Psoas muscle (tissue), 8 donors: ENCODE data around the gene PRR23E. TPM values are rescaled to one million over a fixed set of nuclear protein-coding genes. Genes with fewer than 3 reads are reported as not detected.

Experiments
- ATAC-seq, 4 donors: fragments of 200-7000 bp; cut with Tn5 transposase; one replicate each; pipeline ENCODE4 v1.9.1; 2020; ENCODE audit warnings: moderate library complexity in 3 of 4, mild to moderate bottlenecking in 2 of 4
- DNase-seq, 2 donors: peaks; one replicate each; pipeline ENCODE4 v3.0.0-alpha.2; 2020
- H3K27ac ChIP-seq: fragments of 200-600 bp; one replicate; pipeline ENCODE4 v1.8.0; 2022
- H3K27me3 ChIP-seq, 3 donors: fragments of 200-600 bp in 1 of 3; one replicate each; pipeline versions ENCODE4 v1.6.1 to v1.8.0; 2013 to 2022; ENCODE audit warnings: low read length in 2 of 3, mild to moderate bottlenecking in 2 of 3, moderate library complexity in 1 of 3; ENCODE audit not compliant: insufficient read depth in 3 of 3
- H3K36me3 ChIP-seq, 2 donors: fragments of 200-600 bp in 1 of 2; one replicate each; pipeline versions ENCODE4 v1.6.1 to v1.8.0; 2013 to 2022; ENCODE audit warnings: low read depth in 1 of 2, mild to moderate bottlenecking in 1 of 2, moderate library complexity in 1 of 2; ENCODE audit not compliant: insufficient read depth in 1 of 2
- H3K4me1 ChIP-seq: fragments of 200-600 bp; one replicate; pipeline ENCODE4 v1.8.0; 2022
- H3K4me3 ChIP-seq: fragments of 200-600 bp; one replicate; pipeline ENCODE4 v1.8.0; 2022; ENCODE audit warnings: mild to moderate bottlenecking
- H3K9me3 ChIP-seq: fragments of 200-600 bp; one replicate; pipeline ENCODE4 v1.8.0; 2022
- WGBS, 3 donors: extraction: QIAGEN DNeasy Blood & Tissue Kit; methylation state at CpG; one replicate each; pipeline versions ENCODE4 v1.1.6 to v1.1.7; 2013; 5-methylcytosine and 5-hydroxymethylcytosine counted together
- intact Hi-C, 2 donors: fragments of 100-400 bp; cut with DNase I; formaldehyde crosslinking; loops; one replicate each; pipeline versions ENCODE4 v1.11.0 to v1.14.2; 2022
- polyA plus RNA-seq, 3 donors: library from polyadenylated mRNA; stranded (reverse); fragments of 200-250 nt; gene quantifications; one replicate each; pipeline ENCODE4 v1.2.3, GENCODE V29; 2013
- total RNA-seq, 4 donors: library from RNA; stranded (reverse); fragmentation: NEBNext Ultra II Directional in 2 of 4; extraction: Animal tissue kit (Norgen Biotek cat#: 25700) in 2 of 4; gene quantifications; one replicate each; pipeline versions ENCODE4 v1.2.1 to v1.2.4, GENCODE V29; 2021 to 2023
- TF ChIP-seq, protein P1 (sequence below): fragments of 200-600 bp; IDR thresholded peaks from one replicate; pipeline ENCODE4 v1.8.0; 2022; ENCODE audit warnings: antibody characterized with exemption
- donor health status: healthy with polysubstance abuse.
- donor health status: DM: no; HTN: no; CAD: no; lungs with moderate emphysema.
- donor health status: Bipolar disorder and iron deficiency.
- donor health status: healthy.
- donor health status: DM: yes; HTN: yes; CAD: no.
- donor health status: DM: no; HTN: no; CAD: no.
- donor health status: DM: no; HTN: no; CAD: no.
- donor health status: DM: yes; HTN: yes; CAD: no.

PRR23E gene
- total and polyA plus RNA-seq, 7 donors: not detected

DNA sequence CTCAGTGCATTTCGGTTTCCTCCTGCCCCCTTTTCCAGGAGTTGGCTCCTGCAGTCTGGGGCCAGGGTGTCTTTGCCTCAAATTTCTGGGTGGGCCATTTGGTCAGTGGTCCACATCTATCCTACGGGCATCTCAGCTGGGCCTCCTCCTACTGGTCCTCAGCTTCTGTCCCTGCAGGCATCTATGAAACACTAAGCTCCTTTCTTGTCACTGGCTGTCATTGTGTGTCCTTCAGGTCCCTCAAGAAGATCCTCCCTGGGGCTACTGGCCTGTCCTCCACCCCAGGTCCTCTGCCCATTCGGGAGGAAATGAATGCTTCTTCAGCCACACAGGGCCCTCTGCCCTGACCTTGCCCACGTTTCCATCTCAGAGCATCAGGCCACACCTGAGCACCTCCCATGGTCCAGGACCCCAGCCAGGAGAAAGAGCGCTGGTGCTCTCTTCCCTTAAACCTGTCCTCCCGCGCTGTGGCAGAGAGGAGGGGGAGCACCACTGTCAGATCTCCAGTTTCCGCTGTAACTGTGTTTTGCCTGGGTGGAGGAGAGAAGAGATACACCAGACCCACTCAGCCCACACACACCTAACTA is 1.8 kb downstream of the PRR23E start:
- Histone ChIP-seq H3K36me3 (no peaks in the 10 kb centered on the region), H3K9me3 (peaks cover 6% of the 10 kb centered on the region), H3K27me3 (no peaks in the 10 kb centered on the region), H3K4me3 (no peak overlapping the region), H3K27ac (no peak overlapping the region), H3K4me1 (no peaks in the 10 kb centered on the region)
- TF ChIP-seq, protein P1, sequence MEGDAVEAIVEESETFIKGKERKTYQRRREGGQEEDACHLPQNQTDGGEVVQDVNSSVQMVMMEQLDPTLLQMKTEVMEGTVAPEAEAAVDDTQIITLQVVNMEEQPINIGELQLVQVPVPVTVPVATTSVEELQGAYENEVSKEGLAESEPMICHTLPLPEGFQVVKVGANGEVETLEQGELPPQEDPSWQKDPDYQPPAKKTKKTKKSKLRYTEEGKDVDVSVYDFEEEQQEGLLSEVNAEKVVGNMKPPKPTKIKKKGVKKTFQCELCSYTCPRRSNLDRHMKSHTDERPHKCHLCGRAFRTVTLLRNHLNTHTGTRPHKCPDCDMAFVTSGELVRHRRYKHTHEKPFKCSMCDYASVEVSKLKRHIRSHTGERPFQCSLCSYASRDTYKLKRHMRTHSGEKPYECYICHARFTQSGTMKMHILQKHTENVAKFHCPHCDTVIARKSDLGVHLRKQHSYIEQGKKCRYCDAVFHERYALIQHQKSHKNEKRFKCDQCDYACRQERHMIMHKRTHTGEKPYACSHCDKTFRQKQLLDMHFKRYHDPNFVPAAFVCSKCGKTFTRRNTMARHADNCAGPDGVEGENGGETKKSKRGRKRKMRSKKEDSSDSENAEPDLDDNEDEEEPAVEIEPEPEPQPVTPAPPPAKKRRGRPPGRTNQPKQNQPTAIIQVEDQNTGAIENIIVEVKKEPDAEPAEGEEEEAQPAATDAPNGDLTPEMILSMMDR: no peak
- WGBS, 3 donors: 87 to 94% (median 87%) methylated on average over 8 of the region's 8 CpGs
- intact Hi-C loops: no loop called here
- DNase-seq (no peak), ATAC-seq (no peak)

DNA sequence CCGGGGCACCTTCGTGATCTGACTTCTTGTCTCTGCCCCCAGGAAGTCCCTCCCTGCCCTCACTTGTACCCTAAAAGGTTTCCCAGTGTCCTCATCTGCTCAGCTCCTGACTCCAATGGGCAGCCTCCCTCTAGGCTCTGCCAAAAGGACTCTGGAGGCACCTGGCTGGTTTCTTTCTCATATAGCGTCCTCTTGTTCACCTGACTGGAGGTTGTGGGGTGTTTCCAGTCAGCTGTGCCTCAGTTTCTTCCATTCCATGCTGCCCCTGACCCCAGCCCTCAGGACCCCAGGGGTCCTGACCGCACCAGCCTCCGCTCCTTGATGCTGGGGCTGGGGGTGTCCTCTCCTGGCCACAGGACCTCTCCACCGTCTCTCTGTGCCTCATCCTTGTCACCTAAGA is 2.5 kb downstream of the PRR23E start:
- peaks cover 0 to under 1% (median 0%) of the 10 kb centered on the region in 3 donors for H3K27me3 ChIP-seq
- TF ChIP-seq, protein P1: no peak
- no peak overlapping the region for H3K4me3 ChIP-seq
- no peaks in the 10 kb centered on the region for H3K36me3 ChIP-seq
- ATAC-seq (no peak), DNase-seq (peak in 1 of 2 donors; percentile 35)
- peaks cover 6% of the 10 kb centered on the region for H3K9me3 ChIP-seq
- WGBS, 3 donors: 88 to 92% (median 89%) methylated on average over 6 of the region's 6 CpGs
- no peaks in the 10 kb centered on the region for H3K4me1 ChIP-seq
- intact Hi-C loops: no loop called here
- H3K27ac ChIP-seq: no peak overlapping the region

DNA sequence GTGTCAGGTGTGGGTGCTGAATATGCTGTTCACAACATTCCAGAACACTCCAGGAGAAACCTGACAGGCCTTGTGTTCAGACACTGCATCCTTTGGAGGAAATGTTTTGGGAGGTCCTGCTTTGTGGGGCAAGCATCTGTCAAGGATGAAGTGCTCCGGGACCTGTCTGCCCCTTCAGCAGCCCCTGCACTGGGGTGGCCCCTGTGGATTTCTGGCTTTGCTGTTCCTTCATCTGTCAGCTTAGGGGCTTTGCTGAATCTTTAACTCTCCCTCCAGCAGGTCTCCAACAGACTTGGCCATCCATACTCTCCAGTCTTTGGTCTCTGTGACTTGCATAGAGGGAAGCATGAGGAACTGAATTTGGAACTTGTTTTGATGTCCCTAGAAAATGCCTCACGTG is 3.1 kb downstream of the PRR23E start:
- no peak overlapping the region for H3K27ac ChIP-seq
- intact Hi-C loops: no loop called here
- no peak overlapping the region for H3K4me3 ChIP-seq
- DNase-seq (no peak), ATAC-seq (no peak)
- H3K9me3 ChIP-seq: peaks cover 4% of the 10 kb centered on the region
- WGBS, 3 donors: 51 to 58% (median 58%) methylated on average over 2 of the region's 2 CpGs
- no peaks in the 10 kb centered on the region for H3K4me1 ChIP-seq
- H3K27me3 ChIP-seq: peaks cover 0 to 3% (median 0%) of the 10 kb centered on the region in 3 donors
- TF ChIP-seq, protein P1: no peak
- H3K36me3 ChIP-seq: no peaks in the 10 kb centered on the region

DNA sequence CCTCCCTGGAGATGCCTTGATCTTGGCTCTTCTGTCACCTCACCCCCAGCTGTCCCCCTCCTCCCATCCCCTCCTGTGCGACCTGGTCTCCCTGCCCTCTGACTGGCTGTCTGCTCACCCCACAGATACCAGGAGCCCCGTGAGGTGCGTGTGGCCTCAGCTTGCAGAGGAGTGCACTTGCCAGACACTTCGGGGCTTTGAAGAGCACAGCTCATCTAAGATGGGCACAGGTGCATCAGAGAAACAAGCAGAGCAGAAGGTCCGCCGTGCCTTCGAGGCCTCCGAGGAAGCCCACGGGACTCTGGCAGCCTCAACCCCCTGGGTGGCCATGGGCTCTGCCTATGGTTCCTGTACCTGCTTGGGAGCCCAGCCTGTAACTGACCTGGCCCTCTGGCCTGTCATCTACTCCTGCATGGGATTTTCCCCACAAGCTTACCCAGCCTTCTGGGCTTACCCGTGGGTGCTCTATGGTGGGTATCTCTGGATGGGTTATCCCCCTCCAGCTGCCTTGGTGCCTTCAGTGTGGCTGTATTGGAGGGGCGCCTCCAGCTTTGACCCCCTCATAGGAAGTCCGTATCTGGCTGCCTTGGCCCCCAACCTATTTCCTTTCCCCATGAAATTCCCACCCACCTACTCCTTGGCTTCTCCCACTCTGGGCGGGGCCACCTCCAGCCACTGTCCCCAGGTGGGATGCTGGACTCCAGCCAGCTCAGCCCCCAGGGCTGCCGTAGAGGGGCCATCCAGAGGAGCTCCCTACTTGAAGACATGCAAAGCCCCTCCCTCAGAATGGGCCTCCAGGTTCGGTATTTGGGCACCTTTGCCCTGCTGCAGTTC is 3.8 kb downstream of the PRR23E start:
- Histone ChIP-seq H3K27me3 (peaks cover 0 to 3% (median 0%) of the 10 kb centered on the region in 3 donors), H3K36me3 (no peaks in the 10 kb centered on the region), H3K4me1 (no peaks in the 10 kb centered on the region), H3K4me3 (no peak overlapping the region), H3K27ac (no peak overlapping the region), H3K9me3 (peaks cover 3% of the 10 kb centered on the region)
- TF ChIP-seq, protein P1: no peak
- DNase-seq: peak in 1 of 2 donors; percentile 32
- intact Hi-C loops: no loop called here
- ATAC-seq: no peak
- WGBS, 3 donors: 74 to 79% (median 76%) methylated on average over 15 of the region's 15 CpGs
